Neural progenitor cell (in vitro differentiated cells): ENCODE results near the gene RAB20. TPM values are rescaled to one million over a fixed set of nuclear protein-coding genes. Genes with fewer than 3 reads are reported as not detected.

ENCODE experiments used
- DNase-seq: peaks from one replicate; pipeline ENCODE4 v3.0.0-alpha.2; 2016; ENCODE audit warnings: low spot score
- H2AFZ ChIP-seq: fragments of 200-600 bp; sonication (generic); replicated peaks from 2 replicates; pipeline ENCODE4 v1.6.1; 2016; ENCODE audit warnings: antibody characterized with exemption
- H3F3A ChIP-seq: fragments of 200-600 bp; sonication (generic); 2 replicates; pipeline ENCODE4 v1.6.1; 2016; ENCODE audit warnings: antibody characterized with exemption, low read depth
- H3K27ac ChIP-seq: fragments of 200-600 bp; sonication (generic); 2 replicates; pipeline ENCODE4 v1.5.1; 2016; ENCODE audit warnings: mild to moderate bottlenecking
- H3K27me3 ChIP-seq: fragments of 200-600 bp; sonication (generic); 2 replicates; pipeline ENCODE4 v1.6.1; 2016; ENCODE audit warnings: mild to moderate bottlenecking, moderate library complexity
- H3K36me3 ChIP-seq: fragments of 200-600 bp; sonication (generic); 2 replicates; pipeline ENCODE4 v1.5.1; 2016
- H3K4me1 ChIP-seq: fragments of 200-600 bp; sonication (generic); 2 replicates; pipeline ENCODE4 v1.6.1; 2016; ENCODE audit warnings: mixed run types
- H3K4me2 ChIP-seq: fragments of 200-600 bp; sonication (generic); 2 replicates; pipeline ENCODE4 v1.6.1; 2016
- H3K4me3 ChIP-seq: fragments of 200-600 bp; sonication (generic); 2 replicates; pipeline ENCODE4 v1.5.1; 2016
- H3K79me2 ChIP-seq: fragments of 200-600 bp; sonication (generic); 2 replicates; pipeline ENCODE4 v1.6.1; 2016; ENCODE audit warnings: low read depth
- H3K9ac ChIP-seq: fragments of 200-600 bp; sonication (generic); 2 replicates; pipeline ENCODE4 v1.6.1; 2016
- H3K9me3 ChIP-seq: fragments of 200-600 bp; sonication (generic); 2 replicates; pipeline ENCODE4 v1.5.1; 2016; ENCODE audit warnings: low read depth
- H4K20me1 ChIP-seq: fragments of 200-600 bp; sonication (generic); 2 replicates; pipeline ENCODE4 v1.6.1; 2016; ENCODE audit warnings: low read depth
- H3K27ac Mint-ChIP-seq: 3 replicates; pipeline ENCODE4 v1.8.0; 2021; ENCODE audit warnings: mixed read lengths
- H3K27me3 Mint-ChIP-seq: 2 replicates; pipeline ENCODE4 v1.8.0; 2022; ENCODE audit warnings: low read depth, mild to moderate bottlenecking, inconsistent platforms, moderate library complexity, mixed read lengths; ENCODE audit not compliant: insufficient read depth
- H3K36me3 Mint-ChIP-seq: 3 replicates; pipeline ENCODE4 v1.8.0; 2021; ENCODE audit warnings: mixed read lengths
- H3K4me1 Mint-ChIP-seq: 3 replicates; pipeline ENCODE4 v1.8.0; 2021; ENCODE audit warnings: mixed read lengths
- H3K4me3 Mint-ChIP-seq: 3 replicates; pipeline ENCODE4 v1.8.0; 2021; ENCODE audit warnings: mild to moderate bottlenecking, moderate library complexity, mixed read lengths
- H3K9me3 Mint-ChIP-seq: 3 replicates; pipeline ENCODE4 v1.8.0; 2020; ENCODE audit warnings: mixed read lengths
- EZH2 ChIP-seq: fragments of 200-600 bp; sonication (generic); IDR thresholded peaks from 2 replicates; pipeline ENCODE4 v1.6.1; 2017; ENCODE audit warnings: antibody characterized with exemption, mild to moderate bottlenecking, moderate library complexity
- EZH2phosphoT487 ChIP-seq: fragments of 200-600 bp; sonication (generic); IDR thresholded peaks from 2 replicates; pipeline ENCODE4 v1.6.1; 2017; ENCODE audit warnings: antibody characterized with exemption
- total RNA-seq: library from RNA; depleted of rRNA; stranded (reverse); fragments of >200 nt; gene quantifications from 2 replicates; pipeline ENCODE4 v1.2.3, GENCODE V29; 2015; ENCODE audit warnings: low replicate concordance
- TF ChIP-seq, protein P1 (sequence below): fragments of 200-600 bp; sonication (generic); IDR thresholded peaks from 2 replicates; pipeline ENCODE4 v1.5.1; 2017; ENCODE audit warnings: antibody characterized with exemption, mild to moderate bottlenecking

The RAB20 gene
- total RNA-seq, 1 donor from 2014 or later, result 0.58 TPM

DNA sequence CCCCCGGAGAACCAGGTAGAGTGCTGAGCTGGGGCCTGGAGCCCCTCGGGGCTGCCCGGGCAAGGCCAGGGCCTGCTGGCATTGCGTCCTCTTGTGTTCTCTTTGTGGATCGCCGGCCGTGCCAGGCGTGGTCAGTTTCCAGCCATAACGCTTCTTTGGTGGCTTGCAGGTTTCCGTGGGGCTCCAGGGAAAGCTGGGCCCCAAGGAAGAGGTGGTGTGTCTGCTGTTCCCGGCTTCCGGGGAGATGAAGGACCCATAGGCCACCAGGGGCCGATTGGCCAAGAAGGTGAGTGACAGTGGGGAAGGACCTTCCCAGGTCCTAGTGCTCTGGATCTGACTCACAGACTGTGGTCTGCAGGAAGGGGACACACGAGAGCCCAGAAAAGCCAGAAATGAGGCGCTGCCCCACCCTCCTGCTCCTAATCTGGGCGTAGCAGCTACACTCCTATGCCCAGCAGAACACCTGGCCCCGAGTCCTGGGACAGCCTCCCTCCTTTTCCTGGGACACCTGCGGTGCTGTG, 57.5 kb downstream of the RAB20 start:
- Histone ChIP-seq H4K20me1 (no peaks in the 10 kb centered on the region), H3K4me2 (no peak overlapping the region), H2AFZ (no peak overlapping the region), H3K9me3 (no peaks in the 10 kb centered on the region), H3K27me3 (no peaks in the 10 kb centered on the region), H3K36me3 (no peaks in the 10 kb centered on the region), H3K27ac (no peak overlapping the region), H3K79me2 (no peaks in the 10 kb centered on the region), H3K4me3 (no peak overlapping the region), H3K9ac (no peak overlapping the region), H3K4me1 (no peaks in the 10 kb centered on the region), H3F3A (no peaks in the 10 kb centered on the region)
- no peak for DNase-seq
- Mint-ChIP-seq H3K4me1 (no peaks in the 10 kb centered on the region), H3K9me3 (no peaks in the 10 kb centered on the region), H3K36me3 (peaks cover 46% of the 10 kb centered on the region), H3K4me3 (no peak overlapping the region), H3K27me3 (no peaks in the 10 kb centered on the region), H3K27ac (no peak overlapping the region)
- TF ChIP-seq EZH2 (no peak), EZH2phosphoT487 (no peak)
- TF ChIP-seq, protein P1, sequence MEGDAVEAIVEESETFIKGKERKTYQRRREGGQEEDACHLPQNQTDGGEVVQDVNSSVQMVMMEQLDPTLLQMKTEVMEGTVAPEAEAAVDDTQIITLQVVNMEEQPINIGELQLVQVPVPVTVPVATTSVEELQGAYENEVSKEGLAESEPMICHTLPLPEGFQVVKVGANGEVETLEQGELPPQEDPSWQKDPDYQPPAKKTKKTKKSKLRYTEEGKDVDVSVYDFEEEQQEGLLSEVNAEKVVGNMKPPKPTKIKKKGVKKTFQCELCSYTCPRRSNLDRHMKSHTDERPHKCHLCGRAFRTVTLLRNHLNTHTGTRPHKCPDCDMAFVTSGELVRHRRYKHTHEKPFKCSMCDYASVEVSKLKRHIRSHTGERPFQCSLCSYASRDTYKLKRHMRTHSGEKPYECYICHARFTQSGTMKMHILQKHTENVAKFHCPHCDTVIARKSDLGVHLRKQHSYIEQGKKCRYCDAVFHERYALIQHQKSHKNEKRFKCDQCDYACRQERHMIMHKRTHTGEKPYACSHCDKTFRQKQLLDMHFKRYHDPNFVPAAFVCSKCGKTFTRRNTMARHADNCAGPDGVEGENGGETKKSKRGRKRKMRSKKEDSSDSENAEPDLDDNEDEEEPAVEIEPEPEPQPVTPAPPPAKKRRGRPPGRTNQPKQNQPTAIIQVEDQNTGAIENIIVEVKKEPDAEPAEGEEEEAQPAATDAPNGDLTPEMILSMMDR, result no peak

DNA sequence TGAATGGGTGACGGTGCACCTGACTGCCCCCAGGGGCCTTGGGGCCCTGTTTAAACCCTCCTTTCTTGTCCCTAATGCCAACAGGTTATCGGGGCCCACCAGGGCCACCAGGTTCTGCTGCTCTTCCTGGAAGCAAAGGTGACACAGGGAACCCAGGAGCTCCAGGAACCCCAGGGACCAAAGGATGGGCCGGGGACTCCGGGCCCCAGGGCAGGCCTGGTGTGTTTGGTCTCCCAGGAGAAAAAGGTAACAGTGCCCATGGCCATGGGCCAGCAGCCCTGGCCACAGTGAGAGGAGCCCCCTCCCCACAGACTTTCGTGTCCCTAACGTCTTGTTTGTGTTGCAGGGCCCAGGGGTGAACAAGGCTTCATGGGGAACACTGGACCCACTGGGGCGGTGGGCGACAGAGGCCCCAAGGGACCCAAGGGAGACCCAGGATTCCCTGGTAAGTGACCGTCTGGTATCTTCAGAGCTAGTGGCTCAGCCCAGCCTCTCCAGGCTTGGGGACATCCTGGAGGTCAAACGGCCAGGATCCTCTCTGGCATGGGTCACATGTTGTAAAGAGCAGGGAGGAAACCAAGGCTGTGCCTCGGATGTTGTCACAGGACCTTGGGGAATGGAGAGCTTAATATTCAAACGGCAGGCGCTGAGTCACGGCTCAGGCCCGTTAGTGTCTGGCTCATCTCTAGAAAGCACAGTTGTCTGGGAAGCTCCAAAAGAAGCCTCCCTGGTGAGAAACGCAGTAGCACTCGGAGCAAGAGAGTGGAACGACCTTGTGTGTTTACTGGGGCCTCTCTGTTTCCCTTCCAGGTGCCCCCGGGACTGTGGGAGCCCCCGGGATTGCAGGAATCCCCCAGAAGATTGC, 58.3 kb downstream of the RAB20 start:
- H3K27ac ChIP-seq, result no peak overlapping the region
- H3F3A ChIP-seq, result no peaks in the 10 kb centered on the region
- no peaks in the 10 kb centered on the region for H3K36me3 ChIP-seq
- Mint-ChIP-seq H3K36me3 (peaks cover 53% of the 10 kb centered on the region), H3K4me3 (no peak overlapping the region), H3K27ac (peak overlapping the region; percentile 46), H3K27me3 (no peaks in the 10 kb centered on the region), H3K9me3 (no peaks in the 10 kb centered on the region), H3K4me1 (no peaks in the 10 kb centered on the region)
- no peak overlapping the region for H2AFZ ChIP-seq
- H3K27me3 ChIP-seq, result no peaks in the 10 kb centered on the region
- no peak overlapping the region for H3K4me2 ChIP-seq
- H3K79me2 ChIP-seq, result no peaks in the 10 kb centered on the region
- no peak overlapping the region for H3K4me3 ChIP-seq
- no peaks in the 10 kb centered on the region for H4K20me1 ChIP-seq
- no peak for DNase-seq
- no peaks in the 10 kb centered on the region for H3K9me3 ChIP-seq
- H3K4me1 ChIP-seq, result no peaks in the 10 kb centered on the region
- TF ChIP-seq, protein P1, result no peak
- TF ChIP-seq EZH2phosphoT487 (no peak), EZH2 (no peak)
- H3K9ac ChIP-seq, result no peak overlapping the region

DNA sequence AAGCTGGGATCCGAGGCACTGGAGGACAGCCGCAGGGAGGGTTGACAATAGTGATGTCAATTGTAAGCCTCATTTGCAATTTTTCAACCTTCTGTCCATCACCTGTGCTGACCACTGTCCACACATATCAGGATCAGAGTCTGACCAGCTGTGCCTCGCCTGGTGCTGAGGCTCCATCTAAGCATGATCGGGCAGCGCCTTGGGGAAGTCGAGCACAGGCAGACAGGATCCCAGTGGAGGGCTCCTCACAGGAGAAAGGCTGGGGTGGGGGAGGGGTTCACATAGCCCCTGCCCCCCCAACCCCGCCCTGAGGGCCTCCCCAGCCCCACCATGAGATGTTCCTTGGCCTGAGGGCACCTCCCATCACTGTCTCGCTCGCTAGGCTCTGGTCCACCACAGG, 60.3 kb downstream of the RAB20 start:
- DNase-seq, result no peak
- H3K36me3 Mint-ChIP-seq, result peaks cover 56% of the 10 kb centered on the region

More for the DNA sequence above, 60.3 kb downstream of the RAB20 start:
- no peak for TF ChIP-seq EZH2phosphoT487
- no peak for TF ChIP-seq EZH2
- TF ChIP-seq, protein P1, result no peak
- Histone ChIP-seq H3F3A (no peaks in the 10 kb centered on the region), H3K4me1 (no peaks in the 10 kb centered on the region), H3K4me3 (no peak overlapping the region), H3K9me3 (no peaks in the 10 kb centered on the region), H3K27ac (no peak overlapping the region), H2AFZ (no peak overlapping the region), H3K9ac (no peak overlapping the region), H3K36me3 (peaks cover 2% of the 10 kb centered on the region), H4K20me1 (no peaks in the 10 kb centered on the region), H3K79me2 (no peaks in the 10 kb centered on the region), H3K4me2 (no peak overlapping the region), H3K27me3 (no peaks in the 10 kb centered on the region)
- H3K27ac Mint-ChIP-seq, result no peak overlapping the region
- no peaks in the 10 kb centered on the region for H3K27me3 Mint-ChIP-seq
- no peaks in the 10 kb centered on the region for H3K4me1 Mint-ChIP-seq
- H3K4me3 Mint-ChIP-seq, result no peak overlapping the region
- no peaks in the 10 kb centered on the region for H3K9me3 Mint-ChIP-seq
